ENCODE data around the gene KDM5C. TPM values are rescaled to one million over a fixed set of nuclear protein-coding genes. Genes with fewer than 3 reads are reported as not detected.

The KDM5C gene
- total and polyA plus RNA-seq, 4 donors = 36.1 to 112 (median 78.5) TPM

GRCh38 chrX:53254570-53255461, 29.8 kb upstream of the KDM5C start:
- no peak for DNase-seq
- WGBS, 2 donors = 86 to 90% methylated on average over 17 to 22 of the region's 22 CpGs

GRCh38 chrX:53253293-53254020, 28.4 kb upstream of the KDM5C start:
- peaks cover 0 to 53% (median 6%) of the 10 kb centered on the region in 3 donors for H3K27me3 ChIP-seq (ENCODE audit: control insufficient read depth in 3 of 3, insufficient read depth in 3 of 3, low read length in 2 of 3)

More at GRCh38 chrX:53254570-53255461, 29.8 kb upstream of the KDM5C start:
- Histone ChIP-seq H3K27ac (ENCODE audit: low read depth in 1 of 2, low read length in 1 of 2) (no peak overlapping the region), H3K36me3 (ENCODE audit: control insufficient read depth in 4 of 4, insufficient read depth in 4 of 4, low read length in 4 of 4) (peaks cover 0 to 4% (median 0%) of the 10 kb centered on the region in 4 donors), H3K27me3 (ENCODE audit: control insufficient read depth in 3 of 3, insufficient read depth in 3 of 3, low read length in 2 of 3) (peaks cover 0 to 44% (median 5%) of the 10 kb centered on the region in 3 donors), H3K4me3 (no peak overlapping the region), H3K9me3 (ENCODE audit: control insufficient read depth in 4 of 4, insufficient read depth in 3 of 4, low read length in 3 of 4) (peaks cover 0 to 3% (median 0%) of the 10 kb centered on the region in 4 donors), H3K9ac (ENCODE audit: insufficient read depth in 1 of 2, low read length in 2 of 2) (no peak overlapping the region), H3K4me1 (ENCODE audit: control insufficient read depth in 5 of 5, insufficient read depth in 5 of 5, low read length in 5 of 5) (peaks cover 0 to 6% (median 0%) of the 10 kb centered on the region in 5 donors)
- no peak for TF ChIP-seq CTCF (IDR thresholded peaks at IDR 0.05; ENCODE audit: control extremely low read depth, extremely low read depth)
- no peak for ATAC-seq (ENCODE audit: insufficient read depth, low FRiP score)

GRCh38 chrX:53251307-53251706, 26.3 kb upstream of the KDM5C start:
- 67 to 81% methylated on average over 2 of the region's 2 CpGs for WGBS, 2 donors
- Histone ChIP-seq H3K27me3 (ENCODE audit: control insufficient read depth in 3 of 3, insufficient read depth in 3 of 3, low read length in 2 of 3) (peaks cover 0 to 44% (median 15%) of the 10 kb centered on the region in 3 donors), H3K4me3 (no peak overlapping the region), H3K9me3 (ENCODE audit: control insufficient read depth in 4 of 4, insufficient read depth in 3 of 4, low read length in 3 of 4) (peaks cover 0 to 3% (median 0%) of the 10 kb centered on the region in 4 donors), H3K9ac (ENCODE audit: insufficient read depth in 1 of 2, low read length in 2 of 2) (no peak overlapping the region), H3K27ac (ENCODE audit: low read depth in 1 of 2, low read length in 1 of 2) (no peak overlapping the region), H3K36me3 (ENCODE audit: control insufficient read depth in 4 of 4, insufficient read depth in 4 of 4, low read length in 4 of 4) (peaks cover 0 to 4% (median 1%) of the 10 kb centered on the region in 4 donors), H3K4me1 (ENCODE audit: control insufficient read depth in 5 of 5, insufficient read depth in 5 of 5, low read length in 5 of 5) (peaks cover 0 to 5% (median 0%) of the 10 kb centered on the region in 5 donors)
- TF ChIP-seq CTCF (IDR thresholded peaks at IDR 0.05; ENCODE audit: control extremely low read depth, extremely low read depth) = no peak
- DNase-seq (peak in 2 of 3 donors; percentile 30 to 33), ATAC-seq (ENCODE audit: insufficient read depth, low FRiP score) (no peak)

More at GRCh38 chrX:53253293-53254020, 28.4 kb upstream of the KDM5C start:
- no peak overlapping the region for H3K4me3 ChIP-seq
- H3K36me3 ChIP-seq (ENCODE audit: control insufficient read depth in 4 of 4, insufficient read depth in 4 of 4, low read length in 4 of 4) = peaks cover 0 to 4% (median 0%) of the 10 kb centered on the region in 4 donors
- peaks cover 0 to 3% (median 0%) of the 10 kb centered on the region in 4 donors for H3K9me3 ChIP-seq (ENCODE audit: control insufficient read depth in 4 of 4, insufficient read depth in 3 of 4, low read length in 3 of 4)
- no peak overlapping the region for H3K27ac ChIP-seq (ENCODE audit: low read depth in 1 of 2, low read length in 1 of 2)
- WGBS, 2 donors = 83 to 85% methylated on average over 3 of the region's 3 CpGs
- no peak for TF ChIP-seq CTCF (IDR thresholded peaks at IDR 0.05; ENCODE audit: control extremely low read depth, extremely low read depth)
- ATAC-seq (ENCODE audit: insufficient read depth, low FRiP score) (no peak), DNase-seq (no peak)
- H3K9ac ChIP-seq (ENCODE audit: insufficient read depth in 1 of 2, low read length in 2 of 2) = no peak overlapping the region
- peaks cover 0 to 6% (median 0%) of the 10 kb centered on the region in 5 donors for H3K4me1 ChIP-seq (ENCODE audit: control insufficient read depth in 5 of 5, insufficient read depth in 5 of 5, low read length in 5 of 5)

Measured in lung (tissue), 12 donors.